Activated CD8-positive, alpha-beta T cell treated with anti-CD3 and anti-CD28 coated beads for 36 hours (primary cell): ENCODE results near the gene F11R. TPM values are rescaled to one million over a fixed set of nuclear protein-coding genes. Genes with fewer than 3 reads are reported as not detected.

Experiments used
- ATAC-seq: fragments of 200-7000 bp; cut with Tn5 transposase; one replicate; pipeline ENCODE4 v1.10.0; 2021; ENCODE audit warnings: mild to moderate bottlenecking, moderate library complexity
- CTCF ChIA-PET: fragments of 350-600 bp; sonication (Branson Sonifier 250); formaldehyde crosslinking; loops from one replicate; lab custom pipeline; 2021; ENCODE audit warnings: antibody characterized with exemption; lab: Charles Lee
- POLR2A ChIA-PET: fragments of 350-600 bp; sonication (Branson Sonifier 250); formaldehyde crosslinking; loops from one replicate; lab custom pipeline; 2021; ENCODE audit warnings: antibody characterized with exemption; lab: Charles Lee
- DNase-seq: peaks from one replicate; pipeline ENCODE4 v3.0.0-alpha.2; 2020
- H3K27ac Mint-ChIP-seq: one replicate; pipeline ENCODE4 v1.8.0; 2021; ENCODE audit warnings: mild to moderate bottlenecking, mixed read lengths
- H3K27me3 Mint-ChIP-seq: one replicate; pipeline ENCODE4 v1.8.0; 2021; ENCODE audit warnings: mixed read lengths
- H3K36me3 Mint-ChIP-seq: one replicate; pipeline ENCODE4 v1.8.0; 2021; ENCODE audit warnings: low read depth, mixed read lengths
- H3K4me1 Mint-ChIP-seq: one replicate; pipeline ENCODE4 v1.8.0; 2021; ENCODE audit warnings: low read depth, mixed read lengths
- H3K4me3 Mint-ChIP-seq: one replicate; pipeline ENCODE4 v1.8.0; 2021; ENCODE audit warnings: mild to moderate bottlenecking, moderate library complexity, mixed read lengths
- H3K9me3 Mint-ChIP-seq: one replicate; pipeline ENCODE4 v1.8.0; 2021; ENCODE audit warnings: mixed read lengths
- intact Hi-C: fragments of 100-400 bp; cut with micrococcal nuclease; formaldehyde crosslinking; loops from one replicate; pipeline ENCODE4 v1.10.0; 2022
- total RNA-seq, 2 experiments: library from RNA; stranded (reverse); gene quantifications; one replicate each; pipeline ENCODE4 v1.2.3, GENCODE V29; 2021
- TF ChIP-seq, protein P1 (sequence below): fragments of 200-600 bp; IDR thresholded peaks from one replicate; pipeline ENCODE4 v1.8.0; 2022; ENCODE audit warnings: antibody characterized with exemption, mild to moderate bottlenecking

F11R gene
- total RNA-seq, 2 experiments from 2014 or later = 19.0 to 20.9 TPM

DNA sequence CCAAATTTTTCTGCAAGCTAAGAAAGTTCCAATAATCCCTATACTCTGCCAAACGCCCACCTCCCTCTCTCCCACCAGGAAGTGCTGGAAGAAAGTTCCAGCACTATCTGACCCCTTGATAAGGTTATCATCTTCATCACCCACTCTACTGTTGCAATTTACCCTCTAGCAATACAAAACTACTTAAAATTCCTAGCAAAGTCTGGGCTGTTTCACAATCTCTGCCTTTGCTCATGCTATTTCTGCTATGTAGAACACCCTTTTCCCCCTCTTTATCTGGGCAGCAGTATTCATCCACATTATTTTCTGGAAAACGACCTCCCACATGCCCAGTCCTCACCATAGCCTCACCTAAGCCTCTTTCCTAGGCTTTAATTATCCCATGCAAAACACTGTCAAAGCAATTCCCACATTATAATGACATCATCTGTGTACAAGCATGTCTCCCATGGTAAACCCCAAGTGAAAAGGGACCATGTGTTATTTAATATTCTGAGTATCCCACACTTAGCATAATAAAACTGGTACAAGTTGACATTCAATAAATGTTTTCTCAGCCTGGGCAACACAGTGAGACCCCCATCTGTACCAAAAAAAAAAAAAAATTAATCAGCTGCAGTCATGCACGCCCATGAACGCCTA is 12.0 kb downstream of the F11R start:
- peaks cover 22% of the 10 kb centered on the region for H3K4me1 Mint-ChIP-seq
- ATAC-seq (no peak), DNase-seq (no peak)
- no peaks in the 10 kb centered on the region for H3K27me3 Mint-ChIP-seq
- TF ChIP-seq, protein P1, sequence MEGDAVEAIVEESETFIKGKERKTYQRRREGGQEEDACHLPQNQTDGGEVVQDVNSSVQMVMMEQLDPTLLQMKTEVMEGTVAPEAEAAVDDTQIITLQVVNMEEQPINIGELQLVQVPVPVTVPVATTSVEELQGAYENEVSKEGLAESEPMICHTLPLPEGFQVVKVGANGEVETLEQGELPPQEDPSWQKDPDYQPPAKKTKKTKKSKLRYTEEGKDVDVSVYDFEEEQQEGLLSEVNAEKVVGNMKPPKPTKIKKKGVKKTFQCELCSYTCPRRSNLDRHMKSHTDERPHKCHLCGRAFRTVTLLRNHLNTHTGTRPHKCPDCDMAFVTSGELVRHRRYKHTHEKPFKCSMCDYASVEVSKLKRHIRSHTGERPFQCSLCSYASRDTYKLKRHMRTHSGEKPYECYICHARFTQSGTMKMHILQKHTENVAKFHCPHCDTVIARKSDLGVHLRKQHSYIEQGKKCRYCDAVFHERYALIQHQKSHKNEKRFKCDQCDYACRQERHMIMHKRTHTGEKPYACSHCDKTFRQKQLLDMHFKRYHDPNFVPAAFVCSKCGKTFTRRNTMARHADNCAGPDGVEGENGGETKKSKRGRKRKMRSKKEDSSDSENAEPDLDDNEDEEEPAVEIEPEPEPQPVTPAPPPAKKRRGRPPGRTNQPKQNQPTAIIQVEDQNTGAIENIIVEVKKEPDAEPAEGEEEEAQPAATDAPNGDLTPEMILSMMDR = no peak
- CTCF ChIA-PET = interaction anchor here (0.9 to 1.9 kb wide), 2 partner anchors 12 to 88 kb away, joined by 3 to 6 read pairs; no protein-coding TSS in a partner anchor
- no peaks in the 10 kb centered on the region for H3K36me3 Mint-ChIP-seq
- intact Hi-C loops = no loop called here
- H3K9me3 Mint-ChIP-seq = no peaks in the 10 kb centered on the region
- POLR2A ChIA-PET = no interaction called here
- peak overlapping the region; percentile 9 for H3K27ac Mint-ChIP-seq
- no peak overlapping the region for H3K4me3 Mint-ChIP-seq

DNA sequence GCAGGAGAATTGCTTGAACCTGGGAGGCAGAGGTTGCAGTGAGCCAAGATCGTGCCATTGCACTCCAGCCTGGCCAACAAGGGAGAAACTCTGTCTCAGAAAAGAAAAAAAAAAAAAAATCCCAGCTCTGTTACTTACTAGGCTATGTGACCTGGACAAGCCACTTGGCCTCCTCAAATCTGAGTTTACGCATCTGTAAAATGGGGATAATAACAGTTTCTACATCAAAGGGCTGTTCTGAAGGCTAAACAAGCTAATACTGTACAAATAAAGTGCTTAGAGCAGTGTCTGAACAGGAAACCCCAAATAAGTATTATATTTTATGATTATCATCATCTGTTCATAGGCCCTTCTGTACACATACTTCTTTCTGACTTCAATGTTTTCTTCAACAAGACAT is 13.6 kb downstream of the F11R start:
- ATAC-seq (no peak), DNase-seq (no peak)
- H3K27me3 Mint-ChIP-seq = no peaks in the 10 kb centered on the region
- H3K36me3 Mint-ChIP-seq = no peaks in the 10 kb centered on the region
- H3K4me3 Mint-ChIP-seq = no peak overlapping the region
- H3K4me1 Mint-ChIP-seq = peaks cover 9% of the 10 kb centered on the region
- ChIA-PET POLR2A (interaction anchor here (1.1 kb wide), 1 partner anchor 14 kb away, joined by 3 read pairs; the partner anchor contains the start of gene F11R), CTCF (interaction anchor here (0.8 to 2.4 kb wide), 3 partner anchors 10 to 90 kb away, joined by 3 to 8 read pairs (median 6); no protein-coding TSS in a partner anchor)
- intact Hi-C loops = no loop called here
- H3K9me3 Mint-ChIP-seq = no peaks in the 10 kb centered on the region
- no peak overlapping the region for H3K27ac Mint-ChIP-seq
- TF ChIP-seq, protein P1 = no peak

DNA sequence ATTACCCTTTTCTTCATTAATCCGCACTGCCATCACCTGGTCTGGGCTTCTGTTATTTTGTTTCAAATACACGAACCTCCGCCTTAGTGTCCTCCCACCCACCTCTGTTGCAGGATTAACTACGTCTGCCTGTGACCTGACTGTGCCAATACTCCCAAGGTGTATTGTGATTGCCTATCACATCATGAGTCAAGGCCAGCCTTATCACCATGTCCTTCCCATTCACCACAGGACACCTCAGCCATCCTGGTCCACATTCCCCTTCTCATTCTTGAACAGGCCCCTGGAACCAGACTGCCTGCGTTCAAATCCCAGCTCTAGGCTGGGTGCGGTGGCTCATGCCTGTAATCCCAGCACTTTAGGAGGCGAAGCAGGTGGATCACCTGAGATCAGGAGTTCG is 14.4 kb downstream of the F11R start:
- Mint-ChIP-seq H3K27me3 (no peaks in the 10 kb centered on the region), H3K9me3 (no peaks in the 10 kb centered on the region), H3K4me1 (peaks cover 4% of the 10 kb centered on the region), H3K27ac (no peak overlapping the region), H3K36me3 (no peaks in the 10 kb centered on the region), H3K4me3 (no peak overlapping the region)
- ChIA-PET CTCF (interaction anchor here (0.8 to 2.5 kb wide), 4 partner anchors 9 to 55 kb away, joined by 3 to 8 read pairs (median 6); partner anchors contain the start of gene F11R), POLR2A (interaction anchor here (1.1 kb wide), 1 partner anchor 15 kb away, joined by 3 read pairs; the partner anchor contains the start of gene F11R)
- ATAC-seq (no peak), DNase-seq (no peak)
- TF ChIP-seq, protein P1 = no peak
- intact Hi-C loops = no loop called here

DNA sequence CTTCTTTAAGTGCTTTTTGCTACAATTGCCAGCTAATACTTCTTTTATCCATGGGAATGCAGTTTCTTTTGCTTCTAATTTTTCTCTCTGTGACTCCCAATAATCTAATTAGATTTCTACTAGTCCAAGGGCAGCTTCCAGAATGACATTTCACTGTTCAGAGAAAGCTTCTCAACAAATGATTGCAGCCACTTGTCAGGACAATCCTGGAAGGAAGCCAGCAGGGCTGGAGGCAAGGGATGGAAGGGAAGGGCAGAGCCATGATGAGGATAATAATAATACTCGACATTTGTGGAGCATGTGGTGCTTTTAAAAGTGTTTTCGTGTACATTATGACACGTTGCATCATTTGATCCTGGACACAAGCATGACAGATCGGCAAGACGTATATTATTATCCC is 19.4 kb downstream of the F11R start:
- intact Hi-C loops = loop anchor here (5.0 kb wide), 1 partner anchor 41 kb away; no protein-coding TSS in a partner anchor
- Mint-ChIP-seq H3K9me3 (no peaks in the 10 kb centered on the region), H3K27ac (no peak overlapping the region), H3K4me3 (no peak overlapping the region), H3K27me3 (no peaks in the 10 kb centered on the region), H3K4me1 (peaks cover 7% of the 10 kb centered on the region), H3K36me3 (peaks cover 8% of the 10 kb centered on the region)
- TF ChIP-seq, protein P1 = no peak
- CTCF ChIA-PET = interaction anchor here (1.1 to 2.1 kb wide), 3 partner anchors 11 to 14 kb away, joined by 3 to 6 read pairs (median 4); no protein-coding TSS in a partner anchor
- DNase-seq (no peak), ATAC-seq (no peak)
- POLR2A ChIA-PET = interaction anchor here (1.0 kb wide), 1 partner anchor 12 kb away, joined by 3 read pairs; no protein-coding TSS in a partner anchor
